Epithelial cell of proximal tubule (primary cell): Measurements from ENCODE around the gene COL28A1. TPM values are rescaled to one million over a fixed set of nuclear protein-coding genes. Genes with fewer than 3 reads are reported as not detected.

Experiments
- DNase-seq: peaks from one replicate; pipeline ENCODE4 v3.0.0-alpha.2; 2011; ENCODE audit warnings: low read depth
- H3K4me3 ChIP-seq: 2 replicates; pipeline ENCODE4 v1.5.1; 2011; ENCODE audit warnings: low read depth, mild to moderate bottlenecking, low read length
- CTCF ChIP-seq: conservative IDR thresholded peaks from 2 replicates; pipeline ENCODE4 v1.5.1; 2012; ENCODE audit warnings: low read depth, mild to moderate bottlenecking, low read length
- total RNA-seq: library from RNA; depleted of rRNA; stranded (reverse); fragments of >200 nt; gene quantifications from 2 replicates; pipeline ENCODE4 v1.2.3, GENCODE V29; 2015

COL28A1 gene
- total RNA-seq, 1 donor from 2014 or later = 0.40 TPM

- no peak for TF ChIP-seq CTCF
- no peak for DNase-seq
- H3K4me3 ChIP-seq = no peak overlapping the region
Observed at GRCh38 chr7:7385421-7385820, 150.3 kb downstream of the COL28A1 start.

- DNase-seq = no peak
- no peak for TF ChIP-seq CTCF
- H3K4me3 ChIP-seq = no peak overlapping the region
Observed at GRCh38 chr7:7384228-7384627, 151.4 kb downstream of the COL28A1 start.

- no peak overlapping the region for H3K4me3 ChIP-seq
- DNase-seq = no peak
- no peak for TF ChIP-seq CTCF
Observed at GRCh38 chr7:7375538-7375937, 160.1 kb downstream of the COL28A1 start.

- no peak overlapping the region for H3K4me3 ChIP-seq
- TF ChIP-seq CTCF = no peak
- no peak for DNase-seq
Observed at GRCh38 chr7:7370076-7370475, 165.6 kb downstream of the COL28A1 start.

- no peak overlapping the region for H3K4me3 ChIP-seq
- DNase-seq = no peak
- no peak for TF ChIP-seq CTCF
Observed at GRCh38 chr7:7369134-7369533, 166.5 kb downstream of the COL28A1 start.

GRCh38 chr7:7354674-7355073, 181.0 kb downstream of the COL28A1 start:
- no peak overlapping the region for H3K4me3 ChIP-seq
- DNase-seq = no peak
- no peak for TF ChIP-seq CTCF

- peak; percentile 32 for DNase-seq
- no peak overlapping the region for H3K4me3 ChIP-seq
- peak; percentile 63 for TF ChIP-seq CTCF
Observed at GRCh38 chr7:7352845-7353244, 182.8 kb downstream of the COL28A1 start.
